GM21529 (cell line): ENCODE results near the gene ERC2.

Experiments used
- ATAC-seq: cut with Tn5 transposase; IDR thresholded peaks from one replicate; pipeline ENCODE4 v1.9.1; 2021; ENCODE audit not compliant: unreplicated experiment

The ERC2 gene

DNA sequence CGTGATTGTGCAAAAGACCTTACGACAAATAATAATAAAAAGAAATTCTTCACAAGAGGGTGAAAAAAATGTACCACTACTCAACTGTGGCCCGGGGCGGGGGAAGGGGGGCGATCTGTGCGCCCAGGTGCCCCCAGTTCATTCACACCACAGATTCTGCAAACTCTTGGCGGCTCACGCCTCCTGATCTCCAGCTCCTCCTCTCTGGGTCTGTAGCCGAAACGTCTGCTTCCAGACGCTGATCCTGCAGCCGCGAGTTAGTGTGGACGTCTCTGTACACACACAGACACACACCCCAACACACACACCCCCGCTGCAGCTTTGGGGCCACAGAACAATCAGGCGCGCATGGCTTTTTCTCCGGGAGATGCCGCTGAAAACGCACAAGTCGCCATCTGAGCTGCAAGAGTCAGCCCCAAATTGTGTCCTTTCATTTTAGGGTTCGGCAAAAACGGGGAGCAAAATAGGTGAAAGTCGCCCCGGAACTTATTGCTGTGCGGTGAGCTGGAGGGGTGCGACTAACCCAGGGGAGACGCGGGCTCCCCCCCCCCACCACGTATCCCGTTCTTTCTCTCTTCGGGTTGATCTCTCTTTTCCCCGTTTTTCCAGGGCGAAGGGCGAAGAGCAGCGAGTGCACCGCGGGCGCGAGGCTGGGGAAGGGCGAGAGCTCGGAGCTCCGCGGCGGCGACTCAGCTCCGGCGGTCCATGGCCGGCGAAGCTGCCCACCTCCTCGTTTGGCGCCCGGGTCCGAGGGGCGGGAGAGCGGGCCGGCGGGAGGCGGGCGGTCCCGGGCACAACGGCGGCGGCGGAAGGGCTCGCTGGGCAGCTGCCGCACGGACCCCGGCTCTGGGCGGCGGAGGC is 980.7 kb downstream of the ERC2 start:
- no peak for ATAC-seq

GRCh38 chr3:55486857-55487380 is 981.3 kb downstream of the ERC2 start, which contains the start of gene WNT5A:
Gene WNT5A, minus strand, starts transcription at chr3:55487306. Its CDS starts 321 bp downstream, at chr3:55486985.
- no peak for ATAC-seq

GRCh38 chr3:55486101-55486856 is 982.0 kb downstream of the ERC2 start:
- no peak for ATAC-seq

DNA sequence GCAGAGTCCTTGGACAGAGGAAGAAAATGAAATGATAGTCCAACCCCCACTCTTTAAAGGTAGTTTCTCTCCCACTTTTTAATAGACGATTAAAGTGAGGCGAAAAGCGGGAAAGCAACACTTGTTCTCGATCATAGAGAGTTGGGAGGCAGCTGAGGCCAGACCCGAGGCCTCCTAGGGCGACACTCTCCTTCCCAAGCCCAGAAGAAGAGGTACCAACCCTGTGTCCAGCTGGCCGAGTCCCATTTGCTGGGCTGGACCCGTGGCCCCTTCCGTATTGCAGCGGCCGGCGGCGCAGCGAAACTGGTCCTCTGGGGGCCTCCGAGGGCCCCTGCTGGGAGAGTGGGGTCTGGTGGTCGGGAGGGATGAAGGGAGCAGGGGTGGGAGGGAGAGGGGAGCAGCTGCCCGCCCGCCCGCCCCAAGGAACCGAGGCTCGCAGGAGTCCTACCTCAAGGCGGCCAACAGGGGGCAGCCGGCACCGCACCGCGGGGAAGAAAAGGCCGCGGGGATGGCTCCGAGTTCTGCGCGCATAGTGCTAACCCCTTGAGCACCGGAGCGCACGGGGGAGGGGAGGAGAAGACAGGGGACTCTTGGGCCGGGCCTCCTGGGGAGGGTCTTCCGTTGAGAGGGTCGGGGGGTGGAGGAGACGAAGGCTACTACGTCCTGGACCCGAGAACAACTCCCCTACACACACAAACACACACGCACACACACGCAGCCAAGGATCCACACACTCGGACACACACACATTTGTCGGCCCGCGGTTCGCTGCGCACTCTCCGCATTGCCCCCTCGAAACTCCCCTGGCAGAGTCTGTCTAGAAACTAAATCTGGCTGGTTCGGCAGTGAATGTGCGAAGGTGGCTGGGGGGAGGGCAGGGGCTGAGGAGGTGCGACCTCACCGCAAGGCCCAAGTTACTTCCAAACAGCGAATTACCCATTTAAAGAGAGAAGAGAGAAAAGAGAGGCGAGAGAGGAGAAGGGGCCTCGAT is 983.2 kb downstream of the ERC2 start:
- peak; percentile 59 for ATAC-seq

DNA sequence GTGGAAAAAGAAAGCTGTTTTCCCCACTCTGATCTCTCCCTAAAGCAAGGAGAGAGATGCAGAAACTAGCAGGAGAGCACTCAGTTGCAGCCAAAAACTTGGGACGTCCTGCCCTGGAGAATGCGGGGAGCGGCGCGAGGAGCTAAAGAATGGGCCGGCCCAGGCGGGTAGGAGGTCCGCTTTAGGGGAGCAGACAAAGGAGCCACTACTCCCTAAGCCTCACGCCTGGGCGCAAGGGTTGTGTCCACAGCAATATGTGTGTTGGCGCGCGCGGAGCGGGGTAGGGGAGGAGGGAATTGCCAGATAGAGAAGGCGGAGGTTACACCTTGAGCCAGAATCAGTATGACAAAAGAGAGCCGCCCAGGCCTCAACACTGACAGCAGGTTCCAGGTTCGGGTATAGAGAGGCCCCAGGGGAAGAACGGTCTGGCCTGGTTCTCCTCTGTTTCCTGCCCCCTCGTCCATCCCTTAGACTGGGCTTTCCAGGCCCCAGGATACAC is 984.0 kb downstream of the ERC2 start:
- no peak for ATAC-seq

GRCh38 chr3:55483196-55484095 is 984.8 kb downstream of the ERC2 start:
- ATAC-seq, result no peak

DNA sequence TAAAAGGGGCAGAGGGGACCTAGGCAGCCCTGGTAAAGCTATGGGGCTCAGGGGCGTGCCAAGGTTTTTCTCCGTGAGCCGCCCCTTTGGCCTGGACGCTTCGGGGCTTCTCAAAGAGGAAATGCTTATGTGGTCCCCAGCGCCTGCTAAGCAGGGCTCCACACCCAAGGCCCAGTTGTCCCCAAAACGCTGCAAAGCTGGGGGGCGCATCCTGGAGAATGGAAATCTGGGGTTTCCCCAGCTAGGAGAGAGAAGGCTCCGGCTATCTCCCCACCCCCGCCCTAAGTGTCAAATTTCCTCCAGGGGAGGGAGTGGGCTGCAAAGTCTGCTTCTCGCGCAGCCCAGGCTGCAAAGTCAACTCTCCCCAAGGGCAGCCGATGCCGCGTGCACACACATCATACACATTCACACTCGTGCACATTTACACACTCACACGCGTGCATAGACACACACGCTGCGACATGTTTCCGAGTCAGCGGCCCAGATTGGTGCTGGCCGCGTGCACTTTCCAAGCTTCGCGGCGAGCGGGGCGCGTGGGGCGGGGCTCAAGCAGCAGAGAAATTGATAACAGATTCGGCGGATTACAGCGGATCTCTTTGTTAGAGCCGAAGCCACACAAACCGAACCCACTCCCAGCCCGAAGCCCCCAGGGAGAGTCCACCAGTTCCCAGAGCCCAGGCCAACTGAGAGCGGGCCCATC is 985.6 kb downstream of the ERC2 start:
- ATAC-seq, result no peak

DNA sequence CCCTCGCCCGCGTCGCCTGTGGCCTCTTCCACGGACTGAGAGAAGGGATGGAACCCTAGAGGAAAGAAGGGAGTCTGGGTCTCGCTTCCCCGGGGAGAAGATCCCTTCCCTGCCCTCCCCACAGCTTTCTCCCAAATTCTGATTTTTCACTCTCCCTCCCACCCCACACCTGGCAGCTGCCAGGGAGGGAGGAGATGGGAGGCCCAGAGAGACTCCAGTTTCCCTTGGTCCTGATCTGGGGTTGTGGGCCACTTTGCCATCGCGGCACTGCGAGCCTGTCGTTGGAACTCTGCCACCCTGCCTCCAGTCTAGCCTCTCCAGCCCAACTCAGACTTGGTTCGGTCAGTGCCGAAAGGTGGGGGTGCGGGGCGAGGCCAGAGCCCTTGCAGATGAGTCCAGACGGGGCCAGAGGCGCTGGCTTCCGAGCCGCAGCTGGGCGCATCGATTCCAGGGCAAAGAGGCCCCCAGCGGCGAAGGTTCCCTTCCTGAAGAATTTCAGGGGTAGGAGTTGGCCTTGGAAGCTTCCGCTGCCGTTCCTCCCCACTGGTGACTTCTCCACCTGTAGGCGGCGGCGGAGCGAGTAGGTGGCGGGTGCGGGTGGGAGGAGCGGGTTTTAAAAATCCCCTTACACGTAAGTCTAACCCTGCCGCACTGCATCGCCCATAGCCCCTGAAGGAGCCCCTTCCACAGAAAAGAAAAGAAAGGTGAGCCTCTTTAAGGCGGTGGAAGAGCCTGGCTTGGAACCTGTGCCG is 986.3 kb downstream of the ERC2 start:
- no peak for ATAC-seq

DNA sequence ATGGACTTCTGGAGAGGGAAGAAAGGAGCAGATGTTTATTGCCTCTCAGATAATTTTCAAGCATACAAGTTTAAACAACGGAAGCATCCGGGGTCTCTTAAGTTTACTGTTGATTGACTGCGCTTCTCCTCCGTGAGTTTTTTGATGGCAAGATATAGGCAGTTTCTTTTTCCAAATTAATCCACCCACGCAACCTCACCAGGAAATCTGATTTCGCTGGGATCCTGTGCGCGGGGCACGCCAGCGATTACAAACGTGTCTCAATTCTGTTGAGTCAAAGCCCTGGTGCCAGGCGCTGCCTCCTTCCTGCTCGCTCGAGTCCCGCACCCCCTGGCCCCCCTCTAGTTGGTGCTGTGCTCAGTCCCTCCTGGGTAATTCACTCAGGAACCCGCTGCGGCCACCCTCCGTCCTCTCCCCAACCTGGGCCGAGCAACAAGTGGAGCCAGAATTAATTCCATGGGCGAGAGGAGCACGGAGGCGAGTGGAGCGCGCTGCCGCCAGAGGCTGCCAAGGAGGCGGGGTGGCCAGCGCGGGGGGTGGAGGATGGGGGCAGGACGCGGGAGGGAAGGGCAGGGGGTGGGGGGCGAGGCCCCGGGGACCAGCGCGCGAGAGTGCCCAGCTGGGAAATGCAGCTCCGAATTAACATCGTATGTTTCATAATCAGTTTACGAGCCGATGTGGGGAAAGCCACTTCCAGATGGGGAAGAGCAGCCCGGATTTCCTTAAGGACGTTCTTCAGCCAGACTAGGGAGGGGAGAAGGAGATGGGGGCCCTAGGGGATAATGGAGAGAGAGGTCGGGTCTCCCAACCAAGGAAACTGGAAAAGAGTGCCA is 987.1 kb downstream of the ERC2 start:
- ATAC-seq, result no peak

DNA sequence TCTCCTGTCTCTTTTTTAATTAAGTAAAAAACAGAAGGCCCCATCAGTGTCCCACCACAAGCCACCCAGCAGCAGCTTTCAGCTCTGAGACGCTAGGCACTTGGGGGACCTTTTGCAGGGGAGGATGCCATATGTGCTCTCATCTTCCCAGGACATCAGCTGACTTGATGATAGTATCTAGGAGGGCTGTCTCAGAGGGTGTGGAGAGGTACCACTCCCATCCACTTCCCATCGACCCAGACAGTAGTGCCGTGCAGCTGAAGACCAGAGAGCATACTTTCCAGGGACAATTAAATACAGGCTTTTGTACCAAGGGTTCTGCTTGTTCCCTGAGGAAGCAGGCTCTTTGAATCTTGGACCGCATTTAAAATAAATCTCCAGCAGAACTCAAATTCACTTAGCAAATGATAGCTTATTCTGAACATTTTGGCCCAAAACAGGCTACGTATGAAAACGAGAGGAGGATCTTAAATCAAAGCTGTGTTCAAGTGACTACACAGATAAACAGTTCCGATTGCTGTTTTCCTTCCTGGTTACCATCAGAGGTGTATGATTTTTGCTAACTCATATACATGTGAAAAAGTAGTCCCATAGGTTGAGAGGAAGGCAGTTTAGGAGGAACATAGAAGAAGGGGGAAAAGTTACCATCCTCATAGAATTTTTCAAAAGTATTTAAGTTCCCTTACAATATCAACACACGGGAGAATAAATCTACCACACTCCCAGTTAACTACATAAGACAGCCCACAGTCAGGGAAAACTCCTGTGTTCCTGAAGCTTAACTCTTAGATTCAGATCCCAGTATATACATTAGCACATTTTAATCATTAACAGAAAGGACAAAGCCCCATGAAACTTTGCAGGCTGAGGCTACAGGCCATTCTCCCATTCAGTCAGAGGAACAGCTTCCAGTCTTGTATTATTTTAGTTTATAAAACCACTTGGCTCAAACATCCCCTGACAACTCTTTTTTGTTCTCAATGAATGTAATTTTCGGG is 990.7 kb downstream of the ERC2 start:
- ATAC-seq, result no peak

DNA sequence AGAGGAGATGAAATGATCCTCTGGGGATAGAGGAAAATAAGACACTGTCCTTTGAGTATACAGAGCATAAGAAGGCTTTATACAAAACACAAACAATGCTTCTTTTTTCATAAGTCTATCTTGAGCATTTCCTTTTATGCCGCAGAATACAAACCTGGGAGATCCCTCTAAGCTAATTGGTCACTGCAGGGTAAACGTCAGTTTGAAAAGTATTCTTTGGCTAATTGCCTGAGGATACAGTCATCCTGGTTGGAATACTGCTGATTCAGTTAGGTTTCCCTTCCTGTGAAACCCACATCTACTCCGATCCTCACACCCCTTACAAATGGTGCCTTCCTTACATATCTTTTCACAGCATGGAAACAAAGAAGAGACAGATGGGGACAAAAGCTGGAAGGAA is 991.8 kb downstream of the ERC2 start:
- no peak for ATAC-seq

- ATAC-seq, result no peak
These were observed 994.0 kb downstream of the ERC2 start for GRCh38 chr3:55474213-55474632.

- no peak for ATAC-seq
These were observed 994.5 kb downstream of the ERC2 start for GRCh38 chr3:55473788-55474187.

DNA sequence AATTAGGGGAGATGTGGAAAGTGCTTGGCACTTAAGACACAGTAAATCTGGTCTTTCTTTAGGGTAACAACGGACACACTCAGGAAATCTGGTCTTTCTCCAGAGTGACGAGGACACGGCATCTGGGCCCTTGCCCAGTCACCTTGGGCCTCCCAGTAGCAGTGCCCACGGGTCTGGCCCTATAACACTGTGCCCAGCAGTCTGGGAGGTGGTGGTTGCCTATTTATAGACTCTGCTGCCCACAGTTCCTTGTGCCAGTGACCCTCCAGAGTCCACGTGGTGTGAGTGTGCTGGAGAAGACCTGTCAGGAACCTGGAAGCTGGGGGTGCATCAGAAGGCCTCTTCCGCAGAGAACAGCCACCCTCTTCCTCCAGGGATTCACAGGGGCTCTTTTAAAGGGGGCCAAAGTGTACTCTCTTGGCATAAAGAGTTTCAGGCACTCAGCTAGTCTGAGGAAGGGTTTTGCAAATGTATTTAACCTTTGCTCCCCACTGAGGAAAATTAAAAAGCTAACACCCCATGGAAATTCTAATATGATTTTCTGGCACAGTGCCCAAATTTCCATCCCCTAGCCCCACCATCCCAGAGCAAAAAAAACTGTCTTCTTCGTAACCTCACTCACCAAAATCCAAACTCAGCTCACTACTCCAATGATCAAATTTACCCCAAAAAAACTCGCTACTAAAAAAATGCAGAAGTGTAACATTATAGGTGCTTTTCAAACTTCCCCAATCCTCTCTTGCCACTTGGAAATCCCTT is 996.6 kb downstream of the ERC2 start:
- ATAC-seq, result no peak

- ATAC-seq, result no peak
These were observed 997.2 kb downstream of the ERC2 start for GRCh38 chr3:55471084-55471483.
